ENCODE results near the gene RNF26.

The RNF26 gene

GRCh38 chr11:119316016-119316728 lies 18.2 kb upstream of the RNF26 start:
- DNase-seq (ENCODE audit: low read depth) = no peak

DNA sequence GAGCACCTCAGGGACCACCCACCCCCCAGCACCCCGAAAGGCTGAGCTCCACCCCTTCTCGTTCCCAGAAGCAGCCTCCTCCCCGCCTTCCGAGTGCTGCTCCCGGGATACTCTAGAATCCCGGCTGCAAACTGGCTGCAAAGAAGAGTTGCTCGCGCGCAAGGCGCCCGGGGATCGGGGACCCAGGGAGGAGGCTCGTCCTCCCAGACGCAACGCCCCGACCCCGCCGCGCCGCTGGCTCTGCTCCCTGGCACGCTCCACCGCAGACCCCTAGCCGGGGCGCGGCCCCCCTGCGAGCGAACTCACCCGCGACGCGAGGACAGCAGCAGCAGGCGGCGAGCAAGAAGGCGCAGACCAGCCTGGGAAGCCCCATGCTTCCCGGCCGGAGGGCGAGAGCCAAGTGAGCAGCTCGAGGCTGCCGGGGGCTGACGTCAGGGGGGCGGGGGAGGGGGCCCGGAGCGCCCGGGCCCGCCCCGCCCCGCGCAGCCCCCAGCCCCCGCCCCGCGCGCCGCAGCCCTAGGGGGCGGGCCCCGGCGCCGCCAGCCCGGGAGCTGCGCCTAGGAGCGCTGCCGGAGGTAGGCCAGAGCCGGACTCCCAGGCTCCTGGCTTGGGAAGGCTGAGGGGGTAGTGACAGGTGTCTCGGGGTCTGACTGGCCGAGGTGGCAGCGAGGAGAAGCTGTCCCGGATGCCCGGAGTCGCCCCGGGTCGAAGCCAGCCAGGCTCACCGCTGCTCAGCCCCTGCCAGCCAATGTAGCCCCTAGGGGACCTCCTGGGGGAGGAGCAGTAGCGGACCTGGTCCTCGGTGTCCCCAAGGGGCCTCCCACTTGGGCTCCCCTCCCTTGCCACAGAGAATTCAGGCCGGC lies 17.4 kb upstream of the RNF26 start, which contains the start of gene MCAM:
Gene MCAM (minus strand): TSS at position 402 of the 863 bp plus-strand sequence. CDS start 29 bp downstream, at position 373.
- no peak for DNase-seq (ENCODE audit: low read depth)

GRCh38 chr11:119317592-119318239 lies 16.6 kb upstream of the RNF26 start:
- DNase-seq (ENCODE audit: low read depth) = no peak

DNA sequence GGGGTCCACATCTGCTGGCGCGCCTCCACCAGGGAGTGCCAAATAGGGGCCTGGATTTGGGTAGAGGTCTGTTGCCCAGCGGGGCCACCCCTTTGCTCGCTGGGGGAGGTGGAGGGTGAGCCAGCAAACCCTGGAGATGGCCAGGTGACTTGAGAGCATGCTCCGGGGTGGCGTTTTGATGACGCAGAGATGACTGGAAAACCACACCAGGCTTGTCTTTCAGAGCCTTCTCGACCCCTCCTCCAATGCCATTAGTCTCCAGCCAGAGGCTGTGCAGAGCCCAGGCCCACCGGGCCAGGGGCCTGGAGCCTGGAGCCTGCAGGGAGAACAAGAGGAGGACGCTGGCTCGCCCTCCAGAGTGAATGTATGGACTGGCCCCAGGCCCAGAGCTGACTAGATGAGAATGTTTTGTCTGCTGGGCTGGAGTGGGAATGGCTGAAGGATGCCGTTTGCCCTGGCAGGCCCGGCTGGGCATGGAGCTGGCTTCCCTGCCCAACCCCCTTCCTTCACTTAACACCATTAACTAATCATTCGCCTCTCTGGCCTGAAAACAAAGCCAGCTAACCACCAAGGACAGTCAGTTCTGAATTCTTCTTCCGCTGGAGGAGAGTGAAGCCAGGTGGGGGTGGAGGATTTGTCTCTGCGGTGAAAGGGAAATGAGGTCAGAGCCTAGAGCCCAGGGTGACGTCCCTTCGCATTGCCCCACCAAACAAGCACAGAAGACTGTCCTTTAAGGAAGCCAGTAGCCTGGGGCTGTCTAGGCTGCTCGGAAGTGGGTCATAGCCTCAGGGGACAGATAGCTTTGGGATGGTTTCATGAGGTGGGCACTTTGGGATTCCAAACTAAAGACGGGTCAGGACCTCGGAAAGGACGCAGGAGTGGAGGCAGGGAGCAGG lies 15.8 kb upstream of the RNF26 start:
- DNase-seq (ENCODE audit: low read depth) = no peak

GRCh38 chr11:119319136-119319699 lies 15.1 kb upstream of the RNF26 start:
- DNase-seq (ENCODE audit: low read depth) = no peak

GRCh38 chr11:119319700-119320239 lies 14.6 kb upstream of the RNF26 start:
- no peak for DNase-seq (ENCODE audit: low read depth)

DNA sequence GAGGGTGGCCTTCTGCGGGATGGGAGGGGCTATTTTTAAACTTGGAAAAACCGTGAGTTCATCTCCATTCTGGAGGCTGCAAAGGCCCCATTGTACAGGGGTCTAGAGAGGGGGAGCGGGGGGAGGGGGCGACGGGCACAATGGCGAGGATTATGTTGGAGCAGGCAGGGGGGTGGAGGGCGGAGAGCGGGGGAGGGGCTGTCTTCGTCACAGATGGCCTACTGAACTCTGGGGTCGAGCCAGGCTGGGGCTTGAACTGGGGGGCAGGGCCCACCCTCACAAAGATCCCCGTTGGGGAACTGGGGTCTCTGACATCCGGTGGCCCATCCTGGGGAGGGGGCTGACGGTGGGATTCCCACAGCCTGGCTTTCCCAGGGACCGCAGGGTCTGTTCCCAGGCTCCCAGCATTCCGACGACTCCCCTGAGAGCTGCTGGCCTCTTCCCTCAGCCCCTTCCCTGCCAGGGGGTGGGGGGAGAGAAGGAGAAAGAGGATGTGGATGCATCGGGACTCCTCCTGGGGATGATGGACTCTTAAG lies 14.0 kb upstream of the RNF26 start:
- no peak for DNase-seq (ENCODE audit: low read depth)

GRCh38 chr11:119320776-119321524 lies 13.4 kb upstream of the RNF26 start:
- no peak for DNase-seq (ENCODE audit: low read depth)

DNA sequence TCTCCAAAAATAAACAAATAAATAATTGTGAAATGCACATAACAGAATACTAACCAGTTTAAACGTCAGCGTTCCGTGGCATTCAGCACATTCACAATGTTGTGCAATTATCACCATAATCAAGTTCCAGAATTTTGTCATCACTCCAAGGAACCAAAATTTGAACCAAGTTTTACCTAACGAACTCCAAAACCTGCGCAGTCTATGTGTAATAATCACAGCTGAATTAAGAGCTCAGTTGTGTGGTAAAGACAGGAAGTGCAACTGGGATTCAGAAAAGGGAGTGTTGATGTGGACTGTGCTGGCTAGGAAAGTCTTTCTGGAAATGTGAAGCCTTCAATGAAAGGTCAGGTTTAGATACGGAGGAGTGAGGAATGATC lies 12.0 kb upstream of the RNF26 start:
- DNase-seq (ENCODE audit: low read depth) = no peak

GRCh38 chr11:119322921-119323531 lies 11.3 kb upstream of the RNF26 start:
- no peak for DNase-seq (ENCODE audit: low read depth)

DNA sequence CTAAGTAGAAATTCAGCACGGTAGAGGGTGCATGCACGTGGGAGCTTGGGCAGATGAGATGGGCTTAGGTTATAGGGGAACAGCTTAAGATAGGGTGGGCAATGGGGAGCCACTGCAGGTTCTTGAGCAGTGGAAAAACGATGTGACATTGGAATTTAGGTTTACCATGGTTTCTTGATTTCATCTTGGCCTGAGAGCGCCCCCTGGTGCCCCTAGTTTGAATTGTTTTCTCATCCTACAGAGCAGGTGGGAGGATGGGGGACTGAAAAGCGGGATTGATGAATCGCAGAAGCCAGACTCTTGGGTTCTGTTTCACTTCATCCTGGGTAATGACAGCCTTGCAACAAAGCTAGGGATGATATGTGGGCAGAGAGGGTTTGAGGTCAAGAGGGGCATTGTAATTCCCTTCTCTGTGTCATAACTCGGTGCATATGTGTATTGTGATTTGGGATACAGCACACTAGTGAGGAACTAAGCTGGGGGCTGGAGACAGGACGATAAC lies 10.7 kb upstream of the RNF26 start:
- DNase-seq (ENCODE audit: low read depth) = peak; percentile 70

GRCh38 chr11:119324189-119324588 lies 10.1 kb upstream of the RNF26 start:
- no peak for DNase-seq (ENCODE audit: low read depth)

- no peak for DNase-seq (ENCODE audit: low read depth)
Observed at GRCh38 chr11:119329320-119329719, 5.0 kb upstream of the RNF26 start.

DNA sequence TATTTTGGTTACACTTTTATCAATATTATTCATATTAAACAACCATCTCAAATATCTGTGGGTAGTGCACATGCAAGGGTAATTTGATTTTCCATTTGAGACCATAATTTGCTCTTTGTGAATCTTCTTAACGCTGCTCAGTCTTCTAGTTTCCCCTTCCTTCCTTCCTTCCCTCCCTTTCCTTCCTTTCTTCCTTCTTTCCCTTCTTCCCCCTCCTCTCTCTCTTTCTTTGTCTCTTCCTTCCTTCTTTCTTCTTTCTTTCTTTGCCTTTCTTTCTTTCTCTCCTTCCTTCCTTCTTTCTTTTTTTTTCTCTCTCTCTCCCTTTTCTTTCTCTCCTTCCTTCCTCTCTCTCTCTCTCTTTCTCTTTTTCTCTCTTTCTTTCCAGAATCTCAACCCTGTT lies 4.1 kb upstream of the RNF26 start:
- no peak for DNase-seq (ENCODE audit: low read depth)

DNA sequence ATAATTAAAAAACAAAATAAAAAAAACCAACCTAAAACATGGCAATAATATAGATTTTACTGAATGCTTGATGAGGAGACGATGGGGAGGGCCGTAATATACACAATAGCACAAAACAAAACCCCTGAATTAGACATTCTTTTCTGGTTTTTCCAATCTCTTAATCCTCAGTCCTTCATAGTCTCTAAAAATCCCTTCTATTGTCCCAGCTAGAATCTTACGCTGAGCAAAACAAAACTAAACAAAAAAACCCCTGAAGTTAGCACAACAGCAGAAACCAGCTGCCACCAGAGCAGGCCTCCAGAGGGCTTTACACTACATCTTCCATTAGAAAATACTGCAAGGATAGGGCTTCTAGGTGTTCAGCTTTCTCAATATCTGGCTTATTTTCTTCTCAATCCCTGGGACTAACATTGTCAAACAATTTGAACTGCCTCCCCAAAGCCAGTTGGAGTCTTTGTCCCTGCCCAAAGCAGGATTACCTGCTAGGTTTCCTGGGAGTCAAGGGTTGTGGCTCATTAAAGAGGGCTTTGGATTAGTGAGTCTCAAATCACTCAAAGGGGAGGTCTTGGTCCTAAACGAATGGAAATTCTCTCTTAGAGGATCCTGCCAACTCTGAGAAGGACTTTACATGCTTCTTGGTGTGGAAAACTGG lies 2.1 kb upstream of the RNF26 start:
- no peak for DNase-seq (ENCODE audit: low read depth)

GRCh38 chr11:119335091-119335654 lies 846 bp downstream of the RNF26 start:
- DNase-seq (ENCODE audit: low read depth) = no peak

GRCh38 chr11:119335655-119336543 lies 1.6 kb downstream of the RNF26 start:
- DNase-seq (ENCODE audit: low read depth) = no peak
